Keratinocyte (primary cell): ENCODE measurements around the gene NR5A1. TPM values are rescaled to one million over a fixed set of nuclear protein-coding genes. Genes with fewer than 3 reads are reported as not detected.

Source experiments
- DNase-seq: peaks from one replicate; pipeline ENCODE4 v3.0.0-alpha.2; 2011; ENCODE audit warnings: low read depth, missing footprints, low spot score
- FAIRE-seq: peaks from 2 replicates; lab custom pipeline; 2011; peaks lifted over from hg19 to GRCh38; lab: Jason Lieb, UNC
- H2AFZ ChIP-seq: 2 replicates; pipeline ENCODE4 v1.6.0; 2012; ENCODE audit warnings: low read length, control low read depth, inconsistent platforms; ENCODE audit not compliant: control insufficient read depth
- H3K27ac ChIP-seq: 2 replicates; pipeline ENCODE4 v1.5.1; 2011; ENCODE audit warnings: low read length; ENCODE audit not compliant: control insufficient read depth, insufficient read depth
- H3K27me3 ChIP-seq: 3 replicates; pipeline ENCODE4 v1.6.0; 2011; ENCODE audit warnings: low read length; ENCODE audit not compliant: control insufficient read depth, insufficient read depth; ENCODE audit errors: extremely low read depth
- H3K36me3 ChIP-seq, 2 experiments: 2 replicates in 1 of 2; 3 replicates in 1 of 2; pipeline ENCODE4 v1.5.1; 2011; ENCODE audit warnings: low read length in 2 of 2, mild to moderate bottlenecking in 1 of 2; ENCODE audit not compliant: control insufficient read depth in 2 of 2, insufficient read depth in 2 of 2; ENCODE audit errors: extremely low read depth in 1 of 2
- H3K4me1 ChIP-seq: 3 replicates; pipeline ENCODE4 v1.5.1; 2011; ENCODE audit warnings: low read length; ENCODE audit not compliant: control insufficient read depth, insufficient read depth; ENCODE audit errors: extremely low read depth
- H3K4me2 ChIP-seq: 3 replicates; pipeline ENCODE4 v1.6.0; 2011; ENCODE audit warnings: low read depth, low read length; ENCODE audit not compliant: control insufficient read depth, insufficient read depth; ENCODE audit errors: extremely low read depth
- H3K4me3 ChIP-seq, 3 experiments: fragments of 200-600 bp in 1 of 3; sonication (generic) in 1 of 3; 2 replicates in 2 of 3; 3 replicates in 1 of 3; pipeline ENCODE4 v1.5.1; 2011 to 2016; ENCODE audit warnings: low read length in 3 of 3, mild to moderate bottlenecking in 3 of 3, control low read depth in 2 of 3, inconsistent platforms in 1 of 3, low read depth in 1 of 3, mixed read lengths in 1 of 3, mixed run types in 1 of 3, moderate library complexity in 1 of 3; ENCODE audit not compliant: control insufficient read depth in 2 of 3, insufficient read depth in 2 of 3; ENCODE audit errors: extremely low read depth in 1 of 3
- H3K79me2 ChIP-seq: 2 replicates; pipeline ENCODE4 v1.6.0; 2012; ENCODE audit warnings: low read length; ENCODE audit not compliant: control insufficient read depth, insufficient read depth
- H3K9ac ChIP-seq: 3 replicates; pipeline ENCODE4 v1.6.0; 2011; ENCODE audit warnings: low read length; ENCODE audit not compliant: control insufficient read depth, insufficient read depth; ENCODE audit errors: extremely low read depth
- H3K9me1 ChIP-seq: 3 replicates; pipeline ENCODE4 v1.6.0; 2011; ENCODE audit warnings: low read length; ENCODE audit not compliant: control insufficient read depth, insufficient read depth; ENCODE audit errors: extremely low read depth
- H3K9me3 ChIP-seq: 2 replicates; pipeline ENCODE4 v1.5.1; 2012; ENCODE audit warnings: low read depth, low read length; ENCODE audit not compliant: control insufficient read depth
- H4K20me1 ChIP-seq: 3 replicates; pipeline ENCODE4 v1.6.0; 2011; ENCODE audit warnings: low read length; ENCODE audit not compliant: control insufficient read depth, insufficient read depth; ENCODE audit errors: extremely low read depth
- EZH2 ChIP-seq: IDR thresholded peaks from one replicate; pipeline ENCODE4 v1.6.1; 2012; ENCODE audit warnings: inconsistent platforms, mild to moderate bottlenecking, low read length, moderate library complexity
- dilution Hi-C: fragments of 300-500 bp; cut with MboI; formaldehyde crosslinking; loops from one replicate; pipeline ENCODE4 v1.7.0; 2020; ENCODE audit warnings: low sequenced_read_pairs; ENCODE audit not compliant: extremely low pct_ligation_motif_present
- polyA plus RNA-seq, 5 experiments: library from polyadenylated mRNA; depleted of rRNA in 3 of 5; stranded (reverse) in 3 of 5; stranded (forward) in 1 of 5; unstranded in 1 of 5; fragments of >200 nt; gene quantifications; 1 replicate in 1 of 5; 2 replicates in 3 of 5; 3 replicates in 1 of 5; pipeline versions ENCODE4 v1.2.1 to v1.2.3, GENCODE V29; 2011 to 2012; ENCODE audit warnings: missing spikeins in 2 of 5, low read depth in 1 of 5, low replicate concordance in 1 of 5
- TF ChIP-seq, protein P1 (sequence below), 3 experiments: IDR thresholded peaks in 1 of 3; conservative IDR thresholded peaks in 1 of 3; optimal IDR thresholded peaks in 1 of 3; 2 replicates in 2 of 3; 3 replicates in 1 of 3; pipeline versions ENCODE3 to v1.5.1; 2011; ENCODE audit warnings: low read length in 3 of 3, mild to moderate bottlenecking in 3 of 3, moderate library complexity in 2 of 3, control low read depth in 1 of 3, inconsistent platforms in 1 of 3; ENCODE audit not compliant: insufficient read depth in 2 of 3; ENCODE audit errors: extremely low read depth in 1 of 3

The NR5A1 gene
- polyA plus RNA-seq, 1 donor (not counting 4 experiments of a cell fraction or from before 2014, with no cell fraction given): not detected

DNA sequence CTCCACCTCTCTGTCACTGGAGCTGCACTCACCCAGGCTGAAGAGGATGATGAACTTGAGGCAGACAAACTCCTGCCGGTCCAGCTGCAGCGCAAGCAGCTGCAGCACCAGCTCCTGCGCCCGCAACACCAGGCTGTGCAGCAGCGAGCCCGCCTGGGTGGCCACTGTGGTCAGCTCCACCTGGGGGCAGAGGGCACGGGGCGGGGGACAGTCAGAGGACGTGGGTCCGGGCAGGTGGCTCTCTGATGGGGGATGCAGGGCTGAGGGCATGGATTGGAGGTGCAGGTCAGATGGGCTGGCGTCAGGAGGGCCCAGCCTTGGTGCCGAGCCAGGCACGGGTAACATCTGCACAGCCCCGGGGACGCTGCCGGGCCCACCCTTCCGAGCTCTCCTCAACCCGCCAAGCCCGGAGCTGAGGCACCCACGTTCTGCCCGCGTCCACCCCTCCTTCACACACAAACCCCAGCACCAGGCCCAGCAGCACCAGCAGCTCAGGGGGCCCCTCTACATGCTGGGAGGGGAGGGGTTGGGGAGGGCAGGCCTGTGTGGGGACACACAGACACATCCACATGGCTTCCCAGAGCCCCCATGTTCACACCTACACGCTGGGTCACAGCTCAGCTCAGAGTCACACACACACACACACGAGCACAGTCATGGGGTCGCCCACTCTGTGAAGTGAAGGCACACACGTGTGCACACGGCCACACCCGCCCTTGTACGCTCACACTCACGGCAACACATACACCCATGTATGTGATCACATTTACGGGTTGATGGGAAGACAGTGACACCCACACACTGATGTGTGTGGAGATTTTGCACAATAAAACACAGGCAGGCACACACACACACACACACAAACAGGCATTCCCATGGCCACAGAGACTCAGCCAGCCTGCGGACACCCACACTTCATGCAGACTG is 15.9 kb downstream of the NR5A1 start:
- FAIRE-seq: no peak
- dilution Hi-C loops: no loop called here

DNA sequence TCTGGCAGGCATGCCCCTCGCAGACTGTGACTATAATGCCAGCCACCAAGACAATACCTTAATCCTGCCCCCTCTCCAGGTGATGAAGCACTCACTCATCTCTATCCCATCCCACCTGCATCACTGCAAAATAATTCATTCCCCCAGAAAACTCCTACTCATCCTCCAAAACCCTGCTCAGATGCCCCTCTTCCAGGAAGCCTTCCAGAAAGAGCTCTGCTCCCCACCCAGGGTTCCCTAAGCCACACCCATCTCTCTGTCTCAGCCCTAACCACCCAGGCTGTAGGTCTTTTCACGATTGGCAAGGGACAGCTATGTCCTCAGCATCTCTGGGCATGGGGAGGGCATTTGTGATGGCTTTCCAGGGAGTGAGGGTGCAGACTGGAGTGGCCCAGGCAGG is 17.2 kb downstream of the NR5A1 start:
- no peak overlapping the region for H2AFZ ChIP-seq
- no peak overlapping the region for H3K4me3 ChIP-seq
- no peaks in the 10 kb centered on the region for H3K9me3 ChIP-seq
- dilution Hi-C loops: no loop called here
- no peak overlapping the region for H3K9ac ChIP-seq
- H3K79me2 ChIP-seq: no peaks in the 10 kb centered on the region
- no peaks in the 10 kb centered on the region for H4K20me1 ChIP-seq
- H3K4me1 ChIP-seq: no peaks in the 10 kb centered on the region
- H3K9me1 ChIP-seq: no peaks in the 10 kb centered on the region
- FAIRE-seq (no peak), DNase-seq (no peak)
- H3K27ac ChIP-seq: no peak overlapping the region
- H3K27me3 ChIP-seq: peaks cover 40% of the 10 kb centered on the region
- no peaks in the 10 kb centered on the region for H3K36me3 ChIP-seq
- TF ChIP-seq, protein P1, sequence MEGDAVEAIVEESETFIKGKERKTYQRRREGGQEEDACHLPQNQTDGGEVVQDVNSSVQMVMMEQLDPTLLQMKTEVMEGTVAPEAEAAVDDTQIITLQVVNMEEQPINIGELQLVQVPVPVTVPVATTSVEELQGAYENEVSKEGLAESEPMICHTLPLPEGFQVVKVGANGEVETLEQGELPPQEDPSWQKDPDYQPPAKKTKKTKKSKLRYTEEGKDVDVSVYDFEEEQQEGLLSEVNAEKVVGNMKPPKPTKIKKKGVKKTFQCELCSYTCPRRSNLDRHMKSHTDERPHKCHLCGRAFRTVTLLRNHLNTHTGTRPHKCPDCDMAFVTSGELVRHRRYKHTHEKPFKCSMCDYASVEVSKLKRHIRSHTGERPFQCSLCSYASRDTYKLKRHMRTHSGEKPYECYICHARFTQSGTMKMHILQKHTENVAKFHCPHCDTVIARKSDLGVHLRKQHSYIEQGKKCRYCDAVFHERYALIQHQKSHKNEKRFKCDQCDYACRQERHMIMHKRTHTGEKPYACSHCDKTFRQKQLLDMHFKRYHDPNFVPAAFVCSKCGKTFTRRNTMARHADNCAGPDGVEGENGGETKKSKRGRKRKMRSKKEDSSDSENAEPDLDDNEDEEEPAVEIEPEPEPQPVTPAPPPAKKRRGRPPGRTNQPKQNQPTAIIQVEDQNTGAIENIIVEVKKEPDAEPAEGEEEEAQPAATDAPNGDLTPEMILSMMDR (optimal IDR thresholded peaks at IDR 0.05 in 1 of 3, IDR thresholded peaks at IDR 0.05 in 1 of 3, conservative IDR thresholded peaks at IDR 0.05 in 1 of 3; ENCODE audit: extremely low read depth in 1 of 3, insufficient read depth in 2 of 3, low read length in 3 of 3): no peak
- no peak for TF ChIP-seq EZH2
- H3K4me2 ChIP-seq: no peak overlapping the region

More for the DNA sequence above, 15.9 kb downstream of the NR5A1 start:
- no peaks in the 10 kb centered on the region for H3K9me3 ChIP-seq
- H4K20me1 ChIP-seq: no peaks in the 10 kb centered on the region
- no peaks in the 10 kb centered on the region for H3K9me1 ChIP-seq
- H3K79me2 ChIP-seq: no peaks in the 10 kb centered on the region
- H3K9ac ChIP-seq: no peak overlapping the region
- TF ChIP-seq, protein P1 (optimal IDR thresholded peaks at IDR 0.05 in 1 of 3, IDR thresholded peaks at IDR 0.05 in 1 of 3, conservative IDR thresholded peaks at IDR 0.05 in 1 of 3; ENCODE audit: extremely low read depth in 1 of 3, insufficient read depth in 2 of 3, low read length in 3 of 3): no peak
- TF ChIP-seq EZH2: no peak
- peaks cover 37% of the 10 kb centered on the region for H3K27me3 ChIP-seq
- no peaks in the 10 kb centered on the region for H3K4me1 ChIP-seq
- no peak overlapping the region for H2AFZ ChIP-seq
- no peak overlapping the region for H3K4me2 ChIP-seq
- H3K4me3 ChIP-seq: no peak overlapping the region
- DNase-seq: no peak
- H3K27ac ChIP-seq: no peak overlapping the region
- H3K36me3 ChIP-seq: no peaks in the 10 kb centered on the region
